COR-L47 (cell line): Measurements from ENCODE around the gene PSMB5.
"Not testable (repeated sequence)": the region's sequence is repeated elsewhere in the genome, so short reads cannot be mapped to it uniquely, and the experiment has no call there.

Experiments
- DNase-seq: peaks from one replicate; lab custom pipeline; 2025; lab: John Stamatoyannopoulos, UW

The PSMB5 gene

DNA sequence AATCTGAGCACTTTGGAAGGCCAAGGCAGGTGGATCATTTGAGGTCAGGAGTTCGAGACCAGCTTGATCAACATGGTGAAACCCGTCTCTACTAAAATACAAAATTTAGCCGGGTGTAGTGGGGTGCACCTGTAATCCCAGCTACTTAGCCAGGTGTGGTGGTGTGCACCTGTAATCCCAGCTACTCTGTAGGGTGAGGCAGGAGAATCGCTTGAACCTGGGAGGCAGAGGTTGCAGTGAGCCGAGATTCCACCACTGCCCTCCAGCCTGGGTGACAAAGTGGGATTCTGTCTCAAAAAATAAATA lies 21.0 kb downstream of the PSMB5 start:
- not testable (repeated sequence) for DNase-seq

GRCh38 chr14:23013054-23013748 lies 21.5 kb downstream of the PSMB5 start:
- DNase-seq = no peak

DNA sequence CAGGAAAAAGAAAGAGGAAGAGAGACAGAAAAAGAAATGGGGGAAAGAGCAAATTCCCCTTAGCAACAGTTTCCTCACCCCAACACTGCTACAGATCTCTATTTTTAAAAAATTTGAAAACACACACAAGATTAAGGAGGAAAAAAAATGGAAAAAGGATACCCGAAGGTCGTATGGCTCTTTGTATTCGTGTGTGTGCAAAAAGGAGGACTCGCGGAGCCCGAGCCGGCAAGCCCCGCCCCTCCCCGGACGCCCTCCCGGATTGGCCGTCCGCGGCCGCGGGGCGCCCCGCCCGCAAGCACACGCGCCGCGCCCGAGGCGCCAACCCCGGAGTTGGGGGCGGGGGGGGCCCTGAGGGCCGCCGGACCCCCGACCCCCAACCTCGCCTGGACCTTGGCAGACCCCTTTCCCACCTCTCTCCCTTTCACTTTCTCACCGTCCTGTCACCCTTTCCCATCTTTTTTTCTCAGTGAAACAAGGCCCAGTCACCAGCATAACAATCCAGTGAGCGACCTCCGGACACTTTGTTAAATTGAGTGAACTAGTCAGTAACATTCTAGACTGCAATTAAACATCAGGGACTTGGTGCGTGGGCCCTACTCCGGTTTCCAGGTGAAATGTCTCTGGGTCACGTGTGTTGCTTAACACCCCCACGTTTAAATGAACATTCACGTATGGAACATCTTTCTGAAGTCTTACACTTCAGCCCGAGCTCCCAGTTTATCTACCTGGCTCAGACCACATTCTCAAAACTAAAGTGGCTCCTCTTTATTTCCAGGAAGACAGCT lies 24.6 kb downstream of the PSMB5 start, which contains the start of gene C14orf93:
C14orf93 (minus strand) TSS at position 205 of the 788 bp plus-strand sequence. CDS start 11,120 bp downstream, outside the sequence.
- peak; percentile 64 for DNase-seq

- no peak for DNase-seq
Measured at GRCh38 chr14:23009483-23009938, 25.2 kb downstream of the PSMB5 start.

DNA sequence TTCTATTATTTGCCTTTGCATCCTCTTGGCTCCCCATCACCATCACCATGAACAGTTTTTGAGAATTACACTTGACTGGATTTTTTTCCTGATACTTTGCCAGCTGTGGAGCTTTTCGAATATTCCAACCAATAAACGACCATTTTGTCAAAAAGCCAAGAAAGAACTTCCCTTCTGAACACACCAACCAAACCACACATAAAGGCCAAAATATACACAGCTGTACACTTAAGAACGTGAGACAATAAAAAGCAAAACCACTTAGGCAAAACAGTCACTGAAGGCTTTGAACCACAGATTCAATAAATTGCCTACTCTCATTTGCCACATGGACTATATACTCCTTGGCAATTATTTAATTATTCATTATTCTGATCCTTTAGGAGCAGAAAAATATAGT lies 25.9 kb downstream of the PSMB5 start:
- DNase-seq = peak; percentile 11

GRCh38 chr14:23006544-23007419 lies 27.9 kb downstream of the PSMB5 start:
- peak; percentile 98 for DNase-seq

- DNase-seq = no peak
Measured at GRCh38 chr14:23006188-23006534, 28.5 kb downstream of the PSMB5 start.

GRCh38 chr14:23005451-23006187 lies 29.1 kb downstream of the PSMB5 start:
- no peak for DNase-seq

GRCh38 chr14:23004274-23004673 lies 30.4 kb downstream of the PSMB5 start:
- not testable (repeated sequence) for DNase-seq

- no peak for DNase-seq
Measured at GRCh38 chr14:23002592-23002991, 32.1 kb downstream of the PSMB5 start.

DNA sequence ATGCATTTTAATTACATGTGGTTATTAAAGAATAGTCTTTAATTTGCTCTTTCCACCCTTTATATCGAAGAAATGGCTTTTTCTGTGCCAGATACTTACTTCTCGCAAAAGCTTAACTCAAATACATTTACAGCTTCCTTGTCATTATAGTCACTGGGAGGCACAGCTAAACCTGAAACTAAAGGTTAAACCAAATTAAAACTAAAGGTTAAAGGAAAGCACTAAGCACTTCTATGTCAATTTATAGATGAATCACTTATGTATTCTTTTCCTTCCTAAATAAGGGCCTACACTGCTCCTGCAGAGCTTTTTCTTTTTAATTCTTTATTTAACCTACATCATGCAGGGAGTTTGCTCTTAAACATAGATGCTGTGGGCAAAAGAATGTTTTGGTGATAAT lies 33.8 kb downstream of the PSMB5 start:
- DNase-seq = no peak

DNA sequence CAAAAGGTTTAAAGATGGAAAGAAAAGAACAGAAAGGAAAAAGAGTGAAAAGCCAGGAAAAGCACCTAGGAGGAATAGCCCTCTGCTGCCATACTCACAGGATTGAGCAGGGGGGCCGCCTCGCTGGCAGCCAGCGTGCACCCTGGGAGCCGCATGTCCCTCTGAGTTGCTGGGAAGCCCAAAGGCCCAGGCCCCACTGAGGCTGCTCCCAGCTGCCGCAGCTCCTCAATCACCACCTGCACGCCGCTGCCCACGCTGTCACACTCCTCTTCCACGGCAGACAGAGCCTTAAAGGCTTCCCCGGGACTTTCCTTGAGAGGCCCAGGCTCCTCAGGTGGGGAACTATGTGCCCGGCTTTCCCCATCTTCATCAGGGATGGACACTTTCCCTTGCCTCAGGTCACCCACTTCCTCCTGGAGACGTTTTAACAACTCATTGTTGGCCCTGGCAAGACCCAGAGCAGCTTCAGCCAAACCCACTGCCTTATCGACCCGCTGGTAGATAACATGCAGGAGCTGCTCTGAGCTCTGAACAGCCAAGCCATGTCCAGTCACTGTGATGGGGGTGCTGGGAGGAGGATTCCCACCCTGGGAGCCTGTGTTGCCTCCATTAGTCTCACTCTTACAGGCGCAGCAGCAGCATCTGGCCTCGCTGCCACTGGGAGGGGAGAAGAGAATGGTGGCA lies 36.2 kb downstream of the PSMB5 start:
- DNase-seq = no peak

DNA sequence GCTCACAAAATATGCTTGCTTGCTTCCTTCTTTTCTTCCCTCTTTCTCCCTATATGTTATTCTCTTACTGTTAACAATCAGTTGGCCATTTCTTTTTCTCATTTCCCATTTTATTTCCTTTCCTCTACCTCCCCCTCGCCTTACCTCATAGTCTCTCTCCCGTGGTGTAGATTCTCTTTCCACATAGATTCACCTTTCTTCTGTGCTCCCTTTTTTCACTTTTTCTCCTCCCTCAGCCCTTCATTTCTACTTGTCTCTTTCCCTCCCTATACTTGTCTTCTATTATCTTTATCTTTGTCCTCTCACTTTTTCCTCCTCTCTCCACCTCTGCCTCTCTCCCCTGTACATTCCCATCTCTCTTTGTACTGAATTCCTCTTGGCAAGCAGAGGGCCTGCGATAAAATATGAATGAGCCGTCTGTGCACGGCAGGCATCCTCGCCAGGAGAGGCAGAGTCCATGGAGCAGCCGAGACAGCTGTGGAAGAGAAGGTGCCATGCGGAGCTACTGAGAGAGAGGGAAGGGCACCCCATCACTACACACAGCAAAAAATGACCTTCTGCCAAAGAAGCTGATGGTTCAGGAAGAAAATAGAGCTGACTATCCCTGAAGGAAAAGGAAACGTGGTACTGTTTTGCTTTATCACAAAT lies 36.9 kb downstream of the PSMB5 start:
- no peak for DNase-seq

DNA sequence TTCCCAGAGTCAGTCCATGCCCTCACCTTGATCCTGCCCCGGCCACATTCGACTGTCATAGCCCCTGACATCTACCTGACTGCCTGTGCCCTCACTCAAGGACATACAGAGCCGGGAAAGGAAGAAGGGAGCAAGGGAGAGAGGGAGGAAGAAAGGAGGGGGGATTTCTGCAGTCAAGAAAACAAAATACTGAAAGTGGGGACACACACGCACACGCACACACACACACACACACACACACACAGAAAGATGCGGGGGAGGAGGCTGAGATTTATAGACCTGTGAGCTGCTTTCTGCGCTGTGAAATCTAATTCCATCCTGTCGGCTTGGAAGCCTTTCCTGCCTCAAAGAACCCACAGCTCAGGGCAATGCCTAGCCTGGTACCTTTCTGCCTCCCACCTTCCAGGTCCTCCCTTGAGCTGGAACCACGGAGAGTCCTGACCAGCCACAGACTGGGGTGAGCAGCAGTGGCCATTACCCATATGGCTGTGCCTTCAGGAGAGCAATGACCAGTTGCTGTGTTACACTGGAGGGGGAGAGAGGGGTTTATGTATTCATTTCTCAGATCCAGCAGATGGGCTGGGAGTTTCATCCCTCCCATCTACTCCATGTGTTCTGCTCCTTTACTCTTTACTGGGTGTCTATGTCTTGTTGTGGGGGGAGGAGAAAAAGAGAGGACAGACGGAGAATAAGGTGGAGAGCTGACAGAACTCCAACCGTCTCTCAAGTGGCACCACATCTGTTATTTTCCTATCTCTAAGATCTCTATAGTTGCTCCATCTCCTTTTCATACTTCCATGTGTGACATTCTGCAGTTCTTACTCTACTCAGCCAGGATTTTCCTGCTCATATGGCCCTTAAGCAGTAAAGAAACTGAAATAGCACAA lies 37.7 kb downstream of the PSMB5 start:
- no peak for DNase-seq

DNA sequence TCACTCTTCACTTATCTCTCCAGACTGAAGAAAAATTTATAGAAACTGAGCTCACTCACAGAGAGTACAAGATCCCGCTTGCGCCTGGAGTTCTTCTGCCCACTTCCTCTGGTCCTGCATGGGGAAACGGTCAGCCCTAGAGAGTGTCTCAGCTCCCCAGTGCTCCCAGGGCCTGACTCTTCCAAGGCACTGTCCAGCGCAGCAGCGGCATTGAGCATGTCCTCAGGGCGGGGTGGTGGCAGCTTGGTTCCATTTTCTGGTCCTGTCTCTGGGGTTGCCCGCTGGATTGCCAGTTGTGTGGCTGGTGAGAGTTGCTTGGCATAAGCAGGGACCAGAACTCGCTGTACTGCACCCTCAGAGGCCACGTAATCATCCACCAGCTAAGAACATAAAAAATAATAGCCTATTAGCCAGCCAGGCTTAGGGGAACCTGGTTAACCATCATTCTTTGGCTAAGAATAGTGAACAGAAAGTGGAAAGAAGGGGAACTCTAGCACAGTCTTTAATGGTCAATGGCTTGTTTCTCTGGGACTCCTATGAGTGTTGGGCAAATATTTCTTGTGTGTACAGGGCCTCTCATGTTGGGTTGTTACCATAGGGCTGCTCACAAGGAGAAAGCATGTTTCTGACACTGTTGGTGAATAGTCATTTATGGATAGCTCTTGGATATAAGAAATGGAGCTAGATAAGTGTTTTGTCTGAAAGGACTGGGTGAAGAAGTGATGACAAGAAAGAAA lies 38.6 kb downstream of the PSMB5 start:
- DNase-seq = no peak

- DNase-seq = peak; percentile 15
Measured at GRCh38 chr14:22994762-22995275, 39.9 kb downstream of the PSMB5 start.

- no peak for DNase-seq
Measured at GRCh38 chr14:22993517-22993916, 41.2 kb downstream of the PSMB5 start.

GRCh38 chr14:22991852-22992251 lies 42.8 kb downstream of the PSMB5 start:
- no peak for DNase-seq

GRCh38 chr14:22987291-22987690 lies 47.4 kb downstream of the PSMB5 start:
- DNase-seq = no peak
